Hepatocyte (in vitro differentiated cells): Measurements from ENCODE around the gene NANP.

ENCODE experiments used
- CTCF ChIP-seq: fragments of 200-600 bp; sonication (generic); IDR thresholded peaks from 2 replicates; pipeline ENCODE4 v1.5.1; 2016; ENCODE audit warnings: antibody characterized with exemption, mild to moderate bottlenecking; ENCODE audit not compliant: poor library complexity
- EZH2 ChIP-seq: fragments of 200-600 bp; sonication (generic); IDR thresholded peaks from 2 replicates; pipeline ENCODE4 v1.6.1; 2016; ENCODE audit warnings: antibody characterized with exemption, mild to moderate bottlenecking, borderline replicate concordance

- TF ChIP-seq CTCF = no peak
- TF ChIP-seq EZH2 = no peak
Measured at GRCh38 chr20:25584905-25585704, 38.7 kb downstream of the NANP start, which contains the start of gene NINL.
